Activated naive CD4-positive, alpha-beta T cell treated with Interleukin-2 at 50 U/mL for 16 hours (primary cell): ENCODE results near the gene DLST.
"Not testable (repeated sequence)": the region's sequence is repeated elsewhere in the genome, so short reads cannot be mapped to it uniquely, and the experiment has no call there.

ENCODE experiments used
- DNase-seq: peaks from one replicate; pipeline ENCODE4 v3.0.0-alpha.2; 2020

Gene DLST

DNA sequence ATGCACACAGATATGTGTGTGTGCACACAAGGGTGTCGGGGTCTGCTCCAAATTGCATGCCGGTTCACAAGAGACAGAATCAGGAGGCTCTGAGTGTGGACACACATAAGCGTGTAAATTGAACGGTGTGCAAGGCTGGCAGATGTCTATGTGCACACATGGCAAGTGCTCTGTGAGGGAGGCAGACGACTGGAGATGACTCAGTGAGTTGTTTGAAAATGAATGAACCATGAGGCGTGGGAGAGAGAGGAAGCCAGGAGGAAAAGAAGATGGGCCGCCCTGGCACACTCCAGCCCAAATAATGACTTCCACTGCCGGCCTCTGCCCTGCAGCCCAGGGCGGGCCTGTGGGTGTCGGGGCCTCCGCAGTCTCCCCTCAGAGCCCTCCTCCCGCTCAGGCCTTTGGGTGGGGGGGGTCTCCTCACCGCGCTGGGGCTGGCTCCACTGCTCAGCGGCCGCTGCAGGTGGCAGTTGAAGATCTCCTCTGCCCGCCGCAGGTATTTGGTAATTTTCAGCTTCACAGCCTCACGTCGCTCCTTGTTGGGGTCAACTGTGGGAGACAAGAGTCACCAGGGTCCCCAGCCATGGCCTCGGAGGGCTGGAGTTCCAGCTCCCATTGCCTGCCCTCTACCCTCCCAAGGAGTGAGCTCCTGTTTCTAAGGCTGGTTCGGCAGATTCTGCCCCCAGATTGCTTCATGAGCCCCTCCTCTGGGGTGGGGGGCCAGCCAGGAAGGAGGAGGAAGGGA lies 37.9 kb downstream of the DLST start:
- no peak for DNase-seq

DNA sequence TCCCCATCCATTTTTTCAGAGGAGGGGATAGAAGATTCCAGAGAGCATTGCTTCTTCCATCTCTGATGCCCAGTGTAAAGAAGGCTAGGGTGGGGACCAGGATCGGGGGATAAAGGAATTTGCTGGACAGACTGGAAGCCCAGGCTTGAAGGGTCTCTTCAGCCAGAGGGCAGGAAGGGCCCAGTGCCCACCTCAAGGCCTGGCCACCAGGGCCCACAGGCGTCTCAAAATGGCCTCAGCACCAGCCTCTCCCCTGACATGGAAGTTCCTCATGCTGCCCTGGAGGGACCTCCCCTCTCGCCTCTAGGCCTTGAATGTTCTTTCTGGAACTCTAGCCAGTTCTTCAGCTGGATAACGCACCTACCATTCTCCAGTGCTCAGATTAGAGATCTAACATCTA lies 38.6 kb downstream of the DLST start:
- no peak for DNase-seq

DNA sequence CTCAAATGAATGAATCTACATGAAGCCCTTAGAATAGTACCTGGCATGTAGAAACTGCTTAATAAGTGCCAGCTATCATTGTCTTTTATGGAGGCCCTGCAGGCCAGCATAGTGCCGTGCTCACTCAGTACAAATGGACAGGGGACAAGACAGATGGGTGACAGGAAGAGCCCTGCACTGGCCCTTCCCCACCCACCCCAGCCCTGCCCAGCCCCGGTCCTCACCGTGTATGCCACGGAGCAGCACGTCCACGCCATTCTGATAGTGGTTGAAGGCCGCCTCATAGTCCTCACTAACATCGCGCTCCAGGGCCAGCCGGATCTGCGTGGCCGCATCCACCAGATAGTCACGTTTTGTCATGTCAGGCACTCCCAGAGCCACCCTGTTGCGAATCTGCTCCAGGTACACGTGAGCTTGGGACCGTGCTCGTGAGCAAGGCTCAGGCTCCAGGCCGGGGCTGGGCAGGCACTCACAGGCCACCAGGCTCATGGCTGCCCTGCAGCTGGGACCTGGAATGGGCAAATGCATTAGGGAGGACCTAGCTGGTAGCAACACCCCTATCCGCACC lies 39.4 kb downstream of the DLST start:
- DNase-seq: no peak

DNA sequence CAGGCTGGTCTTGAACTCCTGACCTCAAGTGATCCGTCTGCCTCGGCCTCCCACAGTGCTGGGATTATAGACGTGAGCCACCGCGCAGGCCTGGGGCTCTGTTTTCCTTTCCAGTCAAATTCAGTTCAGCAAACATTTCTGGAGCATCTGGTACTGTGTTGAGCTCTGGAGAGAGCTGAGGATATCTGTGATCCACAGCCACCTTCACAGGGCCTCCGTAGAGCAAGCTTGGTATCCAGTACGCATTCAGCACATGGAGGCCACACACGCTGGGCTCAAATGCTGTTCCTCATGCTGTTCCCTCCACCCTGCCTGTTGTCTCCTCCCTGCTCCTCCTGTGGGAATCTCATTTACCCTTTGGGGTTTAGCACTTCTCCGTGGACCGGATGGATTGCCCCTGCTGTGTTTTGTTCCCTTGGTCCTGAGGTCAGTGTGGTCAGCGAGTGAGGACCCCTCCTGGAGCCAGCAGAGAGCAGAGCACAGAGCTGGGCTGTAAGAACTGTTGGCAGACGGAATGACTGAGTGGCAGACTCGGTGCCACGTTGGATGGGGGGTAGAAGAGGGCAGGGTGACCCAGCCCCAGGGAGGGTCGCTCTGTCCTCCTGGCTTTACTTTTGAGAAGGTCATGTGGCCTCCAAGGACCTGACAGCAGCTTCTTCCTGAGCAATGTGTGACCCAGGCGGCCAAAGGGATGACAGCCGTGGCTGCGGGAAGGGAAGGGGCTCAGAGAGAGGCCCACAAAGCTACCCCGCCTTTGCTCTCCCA lies 40.5 kb downstream of the DLST start:
- DNase-seq: no peak

DNA sequence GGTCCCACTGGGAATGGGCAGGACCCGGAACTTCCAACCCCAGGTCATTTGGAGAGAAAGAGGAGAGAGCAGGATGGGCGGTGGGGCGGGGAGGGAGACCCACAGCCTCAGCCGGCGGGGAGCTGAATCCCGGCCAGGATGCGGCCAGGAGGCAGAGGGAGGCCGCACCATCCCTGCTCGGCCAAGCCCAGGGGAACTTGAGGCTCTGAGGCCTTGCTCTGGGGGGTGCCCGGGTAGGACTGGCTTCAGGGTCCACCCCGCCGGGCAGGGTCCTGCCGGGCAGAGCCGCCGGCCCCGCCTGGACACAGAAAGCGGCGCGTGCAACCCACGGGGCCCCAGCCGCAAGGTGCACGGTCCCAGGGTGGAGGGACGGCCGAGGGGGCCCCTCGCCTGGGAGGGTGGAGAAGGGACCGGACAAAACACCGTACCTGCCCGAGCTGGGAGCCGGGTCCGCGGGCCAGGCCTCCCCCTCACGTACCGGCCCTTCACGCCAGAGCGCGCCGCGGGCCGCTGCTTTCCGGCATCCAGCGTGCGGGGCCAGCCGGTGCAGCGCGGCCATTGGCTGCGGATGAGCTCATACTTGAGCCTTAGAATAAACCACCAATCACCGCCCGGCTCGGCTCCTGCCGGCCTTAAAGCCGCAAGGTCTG lies 41.2 kb downstream of the DLST start, which contains the start of gene RPS6KL1:
Gene RPS6KL1 (minus strand): TSS at position 509 of the 650 bp plus-strand sequence. CDS start 1,719 bp downstream, outside the sequence.
- peak; percentile 70 for DNase-seq

DNA sequence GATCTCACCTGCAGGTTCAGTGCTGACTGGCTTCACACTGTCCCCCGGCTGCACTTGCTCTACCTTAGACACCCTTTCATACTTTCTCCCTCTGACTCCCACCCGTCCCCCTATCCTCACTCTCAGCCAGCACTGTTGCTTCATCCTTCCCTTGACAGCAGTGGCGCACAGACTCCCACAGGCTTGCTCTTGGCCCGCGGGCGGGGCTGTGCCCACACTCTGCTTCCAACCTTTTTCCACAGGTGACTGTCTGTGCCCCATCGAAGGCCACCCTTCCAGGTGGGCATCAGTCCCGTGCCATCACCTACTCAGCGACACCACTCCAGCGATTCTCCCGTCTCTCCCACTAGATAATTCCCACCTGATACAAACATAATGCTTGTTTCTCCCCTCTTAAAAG lies 42.3 kb downstream of the DLST start:
- no peak for DNase-seq

DNA sequence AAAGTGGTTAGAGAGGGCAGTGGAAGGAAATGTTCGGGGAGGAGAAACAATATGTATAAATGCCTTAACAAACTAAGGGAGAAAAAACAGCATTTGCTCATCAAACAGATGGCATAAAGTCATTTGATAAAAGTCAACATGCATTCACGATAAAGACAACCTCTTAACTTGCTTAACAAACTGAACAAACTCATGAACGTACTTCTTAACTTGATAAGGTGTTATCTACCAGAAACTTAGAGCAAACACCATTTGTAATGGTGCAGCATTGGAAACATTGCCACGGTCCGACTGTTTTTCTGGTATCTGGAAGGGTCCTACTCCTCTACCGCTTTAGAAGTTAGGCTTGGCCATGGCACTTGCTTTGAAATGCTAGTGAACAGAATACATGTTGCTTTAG lies 45.5 kb downstream of the DLST start:
- DNase-seq: no peak

DNA sequence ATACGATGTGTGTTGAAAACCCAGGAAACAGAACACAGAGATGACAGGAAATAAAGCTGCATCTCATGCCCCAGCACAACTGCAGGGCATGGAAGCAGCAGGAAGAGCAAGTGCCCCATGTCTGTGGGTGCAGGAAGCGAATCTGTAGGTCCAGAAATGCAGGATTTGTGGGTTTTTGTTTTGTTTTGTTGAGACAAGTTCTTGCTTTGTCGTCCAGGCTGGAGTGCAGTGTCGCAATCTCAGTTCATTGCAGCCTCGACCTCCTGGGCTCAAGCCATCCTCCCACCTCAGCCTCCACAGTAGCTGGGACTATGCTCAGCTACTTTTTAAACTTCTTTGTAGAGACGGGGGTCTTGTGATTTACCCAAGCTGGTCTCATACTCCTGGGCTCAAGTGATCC lies 47.5 kb downstream of the DLST start:
- no peak for DNase-seq

- DNase-seq: not testable (repeated sequence)
These were observed 50.0 kb downstream of the DLST start for GRCh38 chr14:74931744-74932143.

- no peak for DNase-seq
These were observed 50.7 kb downstream of the DLST start for GRCh38 chr14:74932401-74932901.

GRCh38 chr14:74932936-74933335 lies 51.2 kb downstream of the DLST start:
- DNase-seq: not testable (repeated sequence)

GRCh38 chr14:74934041-74934440 lies 52.3 kb downstream of the DLST start:
- no peak for DNase-seq

- DNase-seq: no peak
These were observed 53.0 kb downstream of the DLST start for GRCh38 chr14:74934476-74935359.

DNA sequence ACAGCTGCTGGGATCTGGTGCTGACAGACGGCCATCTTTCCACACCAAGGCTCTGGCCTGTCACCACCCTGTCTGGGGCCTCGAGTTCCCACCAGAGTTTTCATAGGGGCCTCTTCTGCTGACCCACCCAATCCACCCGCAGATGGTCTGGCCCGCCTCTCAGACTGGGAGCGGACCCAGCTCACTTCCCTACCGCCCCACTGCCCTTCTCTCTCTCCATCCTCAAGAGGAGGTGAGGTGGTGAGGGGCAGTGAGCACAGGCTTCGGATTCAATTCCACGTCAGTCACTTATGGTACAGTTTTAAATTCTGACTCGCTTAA lies 53.6 kb downstream of the DLST start:
- no peak for DNase-seq

DNA sequence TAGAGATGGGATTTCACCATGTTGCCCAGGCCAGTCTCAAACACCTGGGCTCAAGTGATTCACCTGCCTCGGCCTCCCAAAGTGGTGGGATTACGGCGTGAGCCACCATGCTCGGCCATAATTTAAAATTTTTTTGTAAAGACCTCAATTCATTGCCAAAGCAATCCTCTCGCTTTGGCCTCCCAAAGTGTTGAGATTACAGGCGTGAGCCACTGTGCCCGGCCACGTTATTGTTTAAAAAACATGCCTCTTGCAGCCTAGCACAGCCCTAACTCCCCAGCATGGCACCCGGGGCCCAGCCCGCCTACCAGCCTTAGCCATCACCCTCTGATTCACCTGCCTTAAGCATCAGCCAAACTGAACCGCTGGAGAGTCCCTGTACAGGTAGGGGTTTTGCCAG lies 54.4 kb downstream of the DLST start:
- no peak for DNase-seq

DNA sequence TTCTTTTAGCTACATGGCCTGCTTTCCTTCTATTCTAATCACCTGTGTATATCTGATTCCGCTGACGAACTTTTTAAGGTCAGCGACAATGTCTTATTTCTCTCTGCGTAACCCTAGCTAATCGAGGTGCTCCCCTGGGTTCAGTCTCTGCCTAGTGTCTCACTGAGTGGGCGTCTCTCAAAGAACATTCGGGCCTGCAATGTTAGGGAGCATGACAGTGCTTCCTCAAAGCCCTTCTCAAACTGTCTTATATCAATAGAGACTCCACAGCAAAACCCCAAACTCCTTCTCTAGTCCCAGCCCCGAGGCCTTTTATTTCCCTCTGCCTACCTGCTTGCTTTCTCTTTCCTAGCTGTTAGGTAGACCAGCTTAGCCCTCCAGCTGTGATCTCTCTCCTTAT lies 55.0 kb downstream of the DLST start:
- no peak for DNase-seq

DNA sequence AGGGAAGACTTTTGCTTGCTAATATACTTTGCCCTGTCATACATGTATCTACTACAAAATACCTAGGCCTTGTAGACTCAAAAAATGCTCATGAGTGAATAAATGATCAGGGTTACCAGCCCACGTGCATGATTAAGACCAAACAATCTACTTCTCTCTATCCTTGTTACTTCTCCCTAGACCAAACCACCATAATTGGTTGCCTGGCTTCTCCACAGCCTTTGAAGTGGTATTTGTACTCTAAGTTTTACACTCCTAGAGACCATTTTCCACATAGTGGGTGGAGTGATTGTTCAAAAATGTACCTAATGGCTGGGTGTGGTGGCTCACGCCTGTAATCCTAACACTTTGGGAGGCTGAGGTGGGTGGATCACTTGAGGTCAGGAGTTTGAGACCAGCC lies 55.5 kb downstream of the DLST start:
- no peak for DNase-seq

GRCh38 chr14:74938531-74939495 lies 57.1 kb downstream of the DLST start:
- DNase-seq: no peak

DNA sequence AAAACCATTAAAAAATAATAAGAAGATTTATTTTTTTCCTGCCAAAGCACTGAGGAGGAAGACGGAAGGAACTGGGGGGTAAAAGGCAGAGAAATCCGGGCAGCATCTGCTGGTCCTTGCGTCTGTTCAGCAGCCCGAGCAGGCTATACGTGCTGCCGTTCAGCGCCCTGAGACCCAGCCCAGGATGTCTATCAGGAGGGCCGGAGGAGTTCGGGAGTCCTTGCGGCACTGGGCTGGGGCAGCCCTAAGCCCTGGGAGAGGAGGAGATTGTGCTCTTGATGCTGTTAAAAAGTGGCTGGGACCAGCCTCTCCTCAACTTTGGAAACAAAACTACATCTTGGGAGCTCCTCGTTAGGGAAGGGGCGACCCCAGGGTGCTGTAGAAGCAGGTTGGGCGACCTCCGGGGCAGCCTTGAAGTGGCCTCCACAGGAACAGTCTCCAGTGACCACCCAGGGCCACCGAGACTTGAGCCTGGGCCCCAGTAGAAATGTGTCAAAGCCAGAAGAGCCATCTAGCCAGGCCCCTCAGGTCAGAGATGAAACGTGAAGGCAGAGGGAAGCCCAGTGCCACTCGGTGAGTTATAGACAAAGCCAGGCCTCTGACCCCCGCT lies 59.3 kb downstream of the DLST start:
- no peak for DNase-seq

DNA sequence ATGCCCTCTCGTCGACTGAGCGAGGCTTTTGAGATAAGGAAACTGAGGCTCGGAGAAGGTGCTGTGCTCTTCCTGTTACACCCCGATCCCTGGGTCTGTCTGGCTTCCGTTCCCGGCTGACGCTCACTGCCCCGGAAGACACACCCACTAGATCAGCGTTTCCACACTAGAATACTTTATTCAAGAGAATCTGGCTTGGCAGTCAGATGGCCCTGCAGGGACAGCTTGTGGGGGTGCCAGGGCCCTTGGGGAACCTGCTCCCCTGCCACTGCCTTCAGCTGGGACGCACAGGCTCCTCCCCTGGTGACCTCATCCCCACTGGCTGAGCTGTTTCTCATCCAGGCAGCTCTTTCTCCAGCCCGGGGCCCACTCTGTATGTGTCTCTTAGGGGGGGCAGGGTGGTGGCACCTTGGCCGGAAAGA lies 60.0 kb downstream of the DLST start:
- DNase-seq: peak; percentile 66

DNA sequence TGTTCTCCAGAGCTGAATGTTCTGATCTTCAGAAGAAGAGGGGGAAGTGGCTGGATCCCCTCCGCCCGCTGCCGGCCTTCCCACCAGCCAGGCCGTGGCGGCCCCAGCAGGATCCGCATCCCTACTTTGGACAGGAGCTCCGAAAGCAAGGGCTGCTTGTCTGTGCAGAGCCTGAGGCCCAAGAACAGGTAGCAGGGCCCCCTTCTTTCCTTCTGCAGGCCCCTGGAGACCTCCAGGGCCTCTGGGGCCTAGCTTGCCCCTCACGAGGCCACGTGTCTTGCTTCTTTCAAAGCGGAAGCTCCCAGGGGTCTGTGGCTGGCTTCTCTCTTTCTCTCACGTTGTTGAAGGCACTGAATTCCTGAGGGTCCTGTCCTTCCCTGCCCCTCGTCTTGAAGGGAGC lies 60.5 kb downstream of the DLST start:
- DNase-seq: no peak
